A549 (cell line): Measurements from ENCODE around the gene WDR43.

Experiments
- BHLHE40 ChIP-seq: IDR thresholded peaks from 2 replicates; pipeline ENCODE4 v1.6.1; 2012; ENCODE audit warnings: low read depth, low read length, inconsistent platforms
- CTCF ChIP-seq: fragments of >200 bp; sonication (Bioruptor Twin); formaldehyde crosslinking; IDR thresholded peaks from 3 replicates; pipeline ENCODE4 v1.5.1; 2016
- EP300 ChIP-seq, 2 experiments: fragments of >200 bp; sonication (Bioruptor Twin); formaldehyde crosslinking; IDR thresholded peaks; 2 replicates in 1 of 2; 3 replicates in 1 of 2; pipeline ENCODE4 v1.6.1; 2016 to 2017
- HDAC2 ChIP-seq: fragments of 200-600 bp; sonication (generic); IDR thresholded peaks from 2 replicates; pipeline ENCODE4 v1.6.1; 2016
- KDM5A ChIP-seq: fragments of 200-600 bp; sonication (generic); IDR thresholded peaks from 2 replicates; pipeline ENCODE4 v1.6.1; 2016; ENCODE audit warnings: antibody characterized with exemption, mild to moderate bottlenecking
- MAFK ChIP-seq: fragments of 450-650 bp; IDR thresholded peaks from 2 replicates; pipeline ENCODE4 v1.6.1; 2014; ENCODE audit not compliant: partially characterized antibody
- MYC ChIP-seq: IDR thresholded peaks from 2 replicates; pipeline ENCODE4 v1.6.1; 2012; ENCODE audit warnings: mild to moderate bottlenecking, inconsistent platforms, low read length, improper control_type of control experiment, borderline replicate concordance
- NPAS2 ChIP-seq: fragments of 250-450 bp; sonication (Bioruptor Pico); IDR thresholded peaks from 2 replicates; pipeline ENCODE4 v1.8.0; 2022; ENCODE audit warnings: mild to moderate bottlenecking, moderate library complexity, borderline replicate concordance
- PHF8 ChIP-seq: fragments of 200-600 bp; sonication (generic); IDR thresholded peaks from 2 replicates; pipeline ENCODE4 v1.6.1; 2016; ENCODE audit warnings: low read depth, mild to moderate bottlenecking, antibody characterized with exemption, moderate library complexity, borderline replicate concordance
- POLR2A ChIP-seq: IDR thresholded peaks from 2 replicates; pipeline ENCODE4 v1.6.1; 2012; ENCODE audit warnings: mild to moderate bottlenecking, low read length
- POLR2AphosphoS2 ChIP-seq: conservative IDR thresholded peaks from 2 replicates; pipeline ENCODE4 v1.6.1; 2012; ENCODE audit warnings: low read length, improper control_type of control experiment, inconsistent platforms
- RAD21 ChIP-seq, 2 experiments: fragments of >200 bp in 1 of 2; sonication (Bioruptor Twin) in 1 of 2; formaldehyde crosslinking in 1 of 2; IDR thresholded peaks in 1 of 2; conservative IDR thresholded peaks in 1 of 2; 2 replicates in 1 of 2; 3 replicates in 1 of 2; pipeline ENCODE4 v1.6.1; 2012 to 2018; ENCODE audit warnings: inconsistent platforms in 1 of 2
- REST ChIP-seq: fragments of 200-600 bp; sonication (generic); IDR thresholded peaks from 2 replicates; pipeline ENCODE4 v1.6.1; 2016; ENCODE audit warnings: antibody characterized with exemption, mild to moderate bottlenecking, moderate library complexity

- TF ChIP-seq POLR2A: no peak
- TF ChIP-seq CTCF: no peak
- no peak for TF ChIP-seq BHLHE40
- no peak for TF ChIP-seq KDM5A
- TF ChIP-seq NPAS2: no peak
- TF ChIP-seq POLR2AphosphoS2: no peak
- TF ChIP-seq MYC: no peak
- no peak for TF ChIP-seq REST
- no peak for TF ChIP-seq PHF8
- no peak for TF ChIP-seq RAD21 (conservative IDR thresholded peaks at IDR 0.05 in 1 of 2, IDR thresholded peaks at IDR 0.05 in 1 of 2)
- TF ChIP-seq HDAC2: no peak
- no peak for TF ChIP-seq MAFK
- TF ChIP-seq EP300 (IDR thresholded peaks at IDR 0.05): no peak
These were observed 12.4 kb downstream of the WDR43 start for GRCh38 chr2:28906821-28907220.
